DND-41 (cell line): ENCODE measurements around the gene PCDH1.

Experiments used
- EZH2 ChIP-seq: IDR thresholded peaks from 3 replicates; pipeline ENCODE4 v1.6.1; 2012; ENCODE audit warnings: borderline replicate concordance, low read depth, mild to moderate bottlenecking, moderate library complexity, low read length, inconsistent platforms; ENCODE audit not compliant: severe bottlenecking
- TF ChIP-seq, protein P1 (sequence below): IDR thresholded peaks from 2 replicates; pipeline ENCODE4 v1.5.1; 2012; ENCODE audit warnings: borderline replicate concordance, low read length, moderate library complexity, mild to moderate bottlenecking; ENCODE audit not compliant: poor library complexity, severe bottlenecking; ENCODE audit errors: extremely low read depth

DNA sequence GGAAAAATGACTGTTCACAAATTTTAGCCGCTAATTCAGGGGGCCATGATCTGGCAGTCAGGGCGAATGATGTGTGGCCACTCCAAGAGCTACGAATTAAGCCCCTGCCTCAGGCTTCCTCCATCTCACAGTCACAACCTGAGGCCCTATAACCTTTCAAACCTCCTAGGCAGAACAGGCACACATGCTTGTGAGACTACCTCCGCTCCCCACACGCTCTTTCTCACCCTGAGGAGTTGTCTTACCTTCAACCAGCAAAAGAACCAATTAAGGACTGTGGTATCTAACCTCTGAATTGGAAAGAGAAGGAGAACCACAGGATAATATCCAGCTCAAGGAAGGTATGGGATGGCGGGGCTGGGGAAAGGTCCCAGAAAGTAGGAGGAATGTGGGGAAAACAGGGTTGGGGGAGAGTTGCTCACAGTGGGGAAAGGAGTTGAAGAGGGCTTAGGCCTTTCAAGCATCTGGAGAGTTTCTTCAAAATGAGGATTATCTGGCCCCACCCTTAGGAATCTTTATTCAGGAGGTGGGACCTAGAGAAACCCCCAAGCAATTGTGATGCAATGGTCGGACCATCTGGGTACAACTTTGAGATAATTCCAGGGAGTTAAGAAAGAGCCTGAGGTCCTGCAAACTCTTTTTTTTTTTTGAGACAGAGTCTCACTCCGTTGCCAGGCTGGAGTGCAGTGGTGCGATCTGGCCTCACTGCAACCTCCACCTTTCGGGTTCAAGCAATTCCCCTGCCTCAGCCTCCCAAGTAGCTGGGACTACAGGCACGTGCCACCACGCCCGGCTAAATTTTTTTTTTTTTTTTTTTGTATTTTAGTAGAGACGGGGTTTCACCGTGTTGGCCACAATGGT is 5.5 kb downstream of the PCDH1 start:
- TF ChIP-seq EZH2, result no peak
- TF ChIP-seq, protein P1, sequence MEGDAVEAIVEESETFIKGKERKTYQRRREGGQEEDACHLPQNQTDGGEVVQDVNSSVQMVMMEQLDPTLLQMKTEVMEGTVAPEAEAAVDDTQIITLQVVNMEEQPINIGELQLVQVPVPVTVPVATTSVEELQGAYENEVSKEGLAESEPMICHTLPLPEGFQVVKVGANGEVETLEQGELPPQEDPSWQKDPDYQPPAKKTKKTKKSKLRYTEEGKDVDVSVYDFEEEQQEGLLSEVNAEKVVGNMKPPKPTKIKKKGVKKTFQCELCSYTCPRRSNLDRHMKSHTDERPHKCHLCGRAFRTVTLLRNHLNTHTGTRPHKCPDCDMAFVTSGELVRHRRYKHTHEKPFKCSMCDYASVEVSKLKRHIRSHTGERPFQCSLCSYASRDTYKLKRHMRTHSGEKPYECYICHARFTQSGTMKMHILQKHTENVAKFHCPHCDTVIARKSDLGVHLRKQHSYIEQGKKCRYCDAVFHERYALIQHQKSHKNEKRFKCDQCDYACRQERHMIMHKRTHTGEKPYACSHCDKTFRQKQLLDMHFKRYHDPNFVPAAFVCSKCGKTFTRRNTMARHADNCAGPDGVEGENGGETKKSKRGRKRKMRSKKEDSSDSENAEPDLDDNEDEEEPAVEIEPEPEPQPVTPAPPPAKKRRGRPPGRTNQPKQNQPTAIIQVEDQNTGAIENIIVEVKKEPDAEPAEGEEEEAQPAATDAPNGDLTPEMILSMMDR, result no peak
